WTC11 (cell line): ENCODE results near the gene SMARCA2.

Source experiments
- CTCF ChIP-seq: fragments of 200-600 bp; IDR thresholded peaks from 2 replicates; pipeline ENCODE4 v1.8.0; 2022; ENCODE audit warnings: antibody characterized with exemption
- JUN ChIP-seq: sonication (generic); formaldehyde crosslinking; IDR thresholded peaks from 2 replicates; pipeline ENCODE4 v1.8.0; 2023; ENCODE audit warnings: mild to moderate bottlenecking, missing genetic modification reagents
- ZNF138 ChIP-seq: sonication (generic); formaldehyde crosslinking; conservative IDR thresholded peaks from 2 replicates; pipeline ENCODE4 v1.8.1; 2022; ENCODE audit warnings: mild to moderate bottlenecking, moderate library complexity, missing genetic modification reagents
- TF ChIP-seq, protein P1 (sequence below): sonication (generic); formaldehyde crosslinking; IDR thresholded peaks from 2 replicates; pipeline ENCODE4 v1.8.1; 2023; ENCODE audit warnings: mild to moderate bottlenecking, missing genetic modification reagents, borderline replicate concordance

- no peak for TF ChIP-seq CTCF
- no peak for TF ChIP-seq ZNF138 (CRISPR knock-in tag)
- TF ChIP-seq, protein P1, sequence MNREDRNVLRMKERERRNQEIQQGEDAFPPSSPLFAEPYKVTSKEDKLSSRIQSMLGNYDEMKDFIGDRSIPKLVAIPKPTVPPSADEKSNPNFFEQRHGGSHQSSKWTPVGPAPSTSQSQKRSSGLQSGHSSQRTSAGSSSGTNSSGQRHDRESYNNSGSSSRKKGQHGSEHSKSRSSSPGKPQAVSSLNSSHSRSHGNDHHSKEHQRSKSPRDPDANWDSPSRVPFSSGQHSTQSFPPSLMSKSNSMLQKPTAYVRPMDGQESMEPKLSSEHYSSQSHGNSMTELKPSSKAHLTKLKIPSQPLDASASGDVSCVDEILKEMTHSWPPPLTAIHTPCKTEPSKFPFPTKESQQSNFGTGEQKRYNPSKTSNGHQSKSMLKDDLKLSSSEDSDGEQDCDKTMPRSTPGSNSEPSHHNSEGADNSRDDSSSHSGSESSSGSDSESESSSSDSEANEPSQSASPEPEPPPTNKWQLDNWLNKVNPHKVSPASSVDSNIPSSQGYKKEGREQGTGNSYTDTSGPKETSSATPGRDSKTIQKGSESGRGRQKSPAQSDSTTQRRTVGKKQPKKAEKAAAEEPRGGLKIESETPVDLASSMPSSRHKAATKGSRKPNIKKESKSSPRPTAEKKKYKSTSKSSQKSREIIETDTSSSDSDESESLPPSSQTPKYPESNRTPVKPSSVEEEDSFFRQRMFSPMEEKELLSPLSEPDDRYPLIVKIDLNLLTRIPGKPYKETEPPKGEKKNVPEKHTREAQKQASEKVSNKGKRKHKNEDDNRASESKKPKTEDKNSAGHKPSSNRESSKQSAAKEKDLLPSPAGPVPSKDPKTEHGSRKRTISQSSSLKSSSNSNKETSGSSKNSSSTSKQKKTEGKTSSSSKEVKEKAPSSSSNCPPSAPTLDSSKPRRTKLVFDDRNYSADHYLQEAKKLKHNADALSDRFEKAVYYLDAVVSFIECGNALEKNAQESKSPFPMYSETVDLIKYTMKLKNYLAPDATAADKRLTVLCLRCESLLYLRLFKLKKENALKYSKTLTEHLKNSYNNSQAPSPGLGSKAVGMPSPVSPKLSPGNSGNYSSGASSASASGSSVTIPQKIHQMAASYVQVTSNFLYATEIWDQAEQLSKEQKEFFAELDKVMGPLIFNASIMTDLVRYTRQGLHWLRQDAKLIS (CRISPR knock-in tag) = no peak
- no peak for TF ChIP-seq JUN (CRISPR knock-in tag)
Measured at GRCh38 chr9:2229109-2229721, 214.1 kb downstream of the SMARCA2 start.
